Midbrain (tissue), 1 donor: ENCODE results near the gene COL4A2.

Source experiments
- DNase-seq: peaks from one replicate; lab custom pipeline; 2025; lab: John Stamatoyannopoulos, UW

COL4A2 gene

DNA sequence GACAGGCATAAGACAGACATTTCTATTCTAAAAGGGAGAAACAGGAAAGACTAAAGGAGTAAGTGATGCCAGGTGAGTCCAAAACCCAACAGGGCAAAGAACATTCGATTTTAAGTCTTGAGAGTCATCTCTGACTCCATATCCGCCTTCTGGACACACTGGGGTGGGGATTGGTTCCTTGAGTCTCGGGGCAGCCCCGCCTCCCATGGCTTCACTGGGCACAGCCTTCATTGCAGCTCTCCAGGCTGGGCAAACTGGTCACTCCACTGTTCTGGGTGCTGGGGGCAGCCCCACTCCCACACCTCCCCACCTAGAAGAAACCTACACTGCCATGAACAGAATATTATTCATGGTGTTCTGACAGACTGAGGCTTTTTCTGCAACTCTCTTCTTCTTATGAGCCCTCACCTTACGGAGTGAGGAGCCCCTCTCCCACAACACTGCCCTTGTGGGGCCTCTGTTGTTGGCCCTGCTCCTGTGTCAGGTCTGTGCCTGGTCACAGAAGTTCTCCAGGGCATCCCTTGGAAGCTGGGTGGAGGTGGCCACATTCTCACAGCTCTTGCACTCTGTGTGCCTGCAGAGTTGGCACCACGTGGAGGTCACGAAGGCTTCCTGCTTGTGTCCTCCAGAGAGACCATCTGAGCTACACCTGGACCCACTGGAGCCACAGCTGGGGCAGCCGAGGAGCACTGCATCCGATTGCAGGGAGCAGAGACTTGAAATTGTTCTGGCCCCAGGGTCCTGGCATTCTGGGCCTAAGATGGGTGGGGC, 95.4 kb downstream of the COL4A2 start:
- no peak for DNase-seq

DNA sequence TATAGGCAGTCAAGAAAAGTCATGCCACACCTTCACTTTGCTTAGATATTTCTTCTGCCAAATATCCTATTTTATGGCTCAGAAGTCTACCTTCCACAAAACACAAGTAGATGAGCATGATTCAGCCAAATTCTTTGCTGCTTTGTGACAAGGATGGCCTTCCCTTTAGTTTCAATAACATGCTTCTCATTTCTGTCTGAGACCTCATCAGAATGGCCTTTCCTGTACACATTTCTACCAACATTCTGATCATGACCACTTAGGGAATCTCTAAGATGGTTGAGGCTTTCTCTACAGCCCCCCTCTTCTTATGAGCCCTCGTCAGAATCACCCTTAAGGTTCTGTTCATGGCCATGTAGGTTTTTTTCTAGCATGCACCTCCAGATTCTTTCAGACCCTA, 96.2 kb downstream of the COL4A2 start:
- DNase-seq: no peak

DNA sequence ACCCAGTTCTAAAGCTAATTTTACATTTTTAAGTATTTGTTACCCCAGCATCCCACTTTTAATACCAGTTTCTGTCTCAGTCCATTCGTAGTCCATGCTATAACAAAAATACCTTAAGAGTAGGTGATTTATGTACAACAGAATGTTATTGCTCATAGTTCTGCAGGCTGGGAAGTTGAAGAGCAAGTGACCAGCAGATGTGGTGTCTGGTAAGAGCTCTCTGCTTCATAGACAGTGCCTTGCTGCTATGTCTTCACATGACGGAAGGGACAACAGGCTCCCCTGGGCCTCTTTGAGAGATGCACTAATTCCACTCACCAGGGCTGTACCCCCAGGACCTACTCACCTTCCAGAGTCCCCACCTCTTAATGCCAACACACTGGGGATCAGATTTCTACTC, 96.6 kb downstream of the COL4A2 start:
- DNase-seq: no peak

- no peak for DNase-seq
These were observed 97.2 kb downstream of the COL4A2 start for GRCh38 chr13:110404321-110404720.

DNA sequence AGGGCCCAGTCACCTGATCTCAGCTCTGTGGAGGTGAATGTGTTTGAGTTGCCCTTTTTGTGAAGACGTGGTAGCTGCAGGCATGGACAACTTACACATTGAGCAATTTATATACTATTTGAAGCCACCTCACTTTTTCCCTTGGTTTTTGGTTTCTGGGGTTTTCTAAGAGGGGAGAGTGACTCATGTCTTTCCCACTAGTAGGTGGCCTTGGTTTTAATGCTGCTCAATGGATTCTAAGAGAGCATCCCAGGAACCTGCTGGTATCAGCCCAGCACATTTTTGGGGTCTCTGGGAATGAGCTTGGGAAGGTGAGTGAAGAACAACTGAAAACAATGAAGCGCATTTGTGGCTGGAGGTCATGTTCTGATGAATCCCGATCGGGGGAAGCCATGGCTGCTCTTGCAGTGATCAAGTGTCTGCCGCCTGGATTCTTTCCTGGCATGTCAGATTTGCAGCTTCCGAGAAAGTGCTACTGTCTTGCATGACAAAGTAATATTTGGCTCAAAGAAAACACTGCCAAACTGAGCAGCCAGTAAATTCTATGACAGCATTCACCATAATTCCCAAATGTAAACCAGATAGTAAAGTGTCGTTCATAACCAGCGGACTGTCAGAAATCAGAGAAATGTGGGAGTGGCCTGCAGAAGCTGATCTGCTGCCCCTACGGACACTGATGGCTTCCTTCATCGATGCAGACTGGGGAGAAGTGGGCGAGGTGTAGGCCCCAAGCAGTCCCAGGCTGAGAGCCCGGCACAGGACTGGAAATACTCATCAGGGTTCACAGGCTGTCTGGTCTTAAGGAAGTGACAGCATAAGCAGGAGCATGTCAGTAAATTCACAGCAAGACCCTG, 98.7 kb downstream of the COL4A2 start:
- DNase-seq: no peak

DNA sequence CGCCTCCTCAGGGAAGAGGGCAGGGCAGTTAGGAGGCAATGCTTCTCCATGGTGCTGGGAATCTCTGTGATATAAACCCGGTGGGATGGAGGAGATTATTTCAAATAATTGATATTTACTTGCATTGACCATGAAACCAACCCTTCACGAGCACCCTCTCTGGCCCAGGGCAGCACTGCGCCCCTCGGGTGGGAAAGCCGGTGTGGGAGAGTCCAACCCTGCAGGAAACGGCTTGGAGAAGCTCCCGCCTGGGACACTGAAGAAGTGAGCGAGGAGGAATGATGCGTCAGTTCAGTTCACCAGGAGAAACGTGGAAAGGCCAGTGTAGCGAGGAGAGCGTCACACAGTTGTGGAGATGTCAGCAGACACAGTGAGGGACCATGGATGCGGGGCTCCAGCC, 99.9 kb downstream of the COL4A2 start:
- DNase-seq: no peak

DNA sequence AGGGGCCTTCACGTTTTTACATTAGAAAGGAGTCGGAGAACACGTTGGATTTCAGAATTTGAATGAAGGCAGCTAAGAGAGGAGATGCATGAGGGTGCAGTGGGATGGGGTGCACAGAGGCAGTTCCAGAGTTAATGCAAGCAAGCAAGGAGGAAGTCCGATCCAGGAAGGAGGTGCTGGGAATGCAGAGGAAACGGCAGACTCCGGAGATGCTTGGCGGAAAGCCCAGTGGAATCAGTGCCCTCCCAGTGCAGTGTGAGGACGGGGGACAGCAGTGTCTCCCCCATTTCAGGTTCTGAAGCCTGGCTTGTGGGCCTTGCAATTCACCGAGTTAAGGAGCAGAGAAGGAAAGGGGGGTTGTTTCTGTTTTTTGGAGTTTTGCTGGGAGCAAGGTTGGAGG, 100.4 kb downstream of the COL4A2 start:
- no peak for DNase-seq

DNA sequence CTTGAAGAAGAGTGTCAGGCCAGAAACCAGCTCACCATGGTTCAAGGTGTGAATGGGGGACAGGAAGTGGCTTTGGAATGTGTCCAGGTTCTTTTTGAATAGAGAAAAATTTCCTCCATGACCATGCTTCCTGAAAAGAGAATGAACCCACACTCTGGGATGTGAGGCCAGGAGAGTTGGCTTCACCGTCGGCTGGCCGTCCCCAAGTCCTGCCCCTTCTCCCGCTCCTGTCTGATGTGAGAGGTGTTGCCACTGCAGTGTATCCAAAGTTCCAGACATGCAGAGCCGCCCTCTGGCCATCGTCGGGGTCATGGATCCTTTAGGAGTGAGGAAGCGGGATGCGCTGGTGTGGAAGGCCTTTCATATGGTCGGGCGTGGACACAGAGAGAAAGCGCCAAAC, 101.2 kb downstream of the COL4A2 start:
- DNase-seq: no peak

DNA sequence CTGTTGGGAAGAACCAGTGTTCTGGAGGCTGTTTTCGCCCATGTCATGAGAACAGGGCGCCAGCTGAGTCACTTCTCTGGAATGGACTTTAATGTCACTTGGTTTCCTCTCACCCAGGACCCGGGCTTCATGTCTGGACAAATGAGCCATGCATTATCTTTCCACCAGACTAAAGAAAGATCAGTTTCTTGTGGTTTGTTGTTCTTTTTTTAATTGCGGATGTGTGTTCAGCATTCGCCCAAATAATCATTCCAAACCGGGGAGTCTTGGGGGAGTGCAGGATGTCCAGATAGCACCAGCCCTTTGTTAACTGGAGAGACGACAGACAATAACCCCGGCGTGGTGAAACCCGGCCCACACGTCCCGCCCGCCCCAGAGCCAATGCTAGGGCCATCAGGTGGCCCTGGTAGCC, 102.5 kb downstream of the COL4A2 start:
- no peak for DNase-seq

DNA sequence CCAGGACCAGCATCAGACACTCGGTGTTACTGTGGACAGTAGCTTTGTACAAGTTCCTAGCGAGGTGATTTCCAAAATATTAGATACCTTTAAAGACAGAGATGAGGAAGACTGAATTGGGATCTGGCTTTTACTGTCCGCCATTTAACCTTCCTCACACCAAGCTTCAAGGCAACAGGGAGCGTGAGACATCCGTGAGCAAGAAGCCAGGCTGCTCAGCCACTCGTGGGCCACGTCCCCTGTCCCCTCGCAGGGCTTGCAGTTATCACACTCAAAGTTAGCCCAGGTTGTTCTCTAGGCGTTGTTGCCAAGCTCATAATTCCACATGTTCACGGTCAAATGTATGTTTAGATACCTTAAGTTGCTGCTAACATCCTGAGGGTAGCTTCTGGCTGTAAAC, 102.9 kb downstream of the COL4A2 start:
- DNase-seq: no peak

- DNase-seq: no peak
These were observed 104.0 kb downstream of the COL4A2 start for GRCh38 chr13:110410936-110411687.

DNA sequence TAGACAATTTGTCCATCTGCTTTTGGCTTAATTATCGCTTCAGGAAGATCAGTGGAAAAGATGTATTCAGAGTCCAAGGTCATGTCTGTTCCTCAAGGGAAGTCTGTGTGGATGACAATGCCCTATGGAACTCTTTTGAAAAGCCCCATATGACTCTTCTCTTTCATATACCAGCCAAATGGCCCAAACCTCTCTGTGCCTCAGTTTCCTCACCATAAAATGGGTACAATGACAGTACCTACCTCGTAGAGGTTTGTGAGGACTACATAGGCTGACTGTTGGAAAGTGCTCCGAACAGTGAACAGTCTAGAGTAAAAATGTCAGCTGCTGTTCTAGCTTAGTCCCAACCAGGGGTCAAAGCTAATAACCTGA, 104.6 kb downstream of the COL4A2 start:
- DNase-seq: no peak

GRCh38 chr13:110412132-110412914, 105.2 kb downstream of the COL4A2 start:
- DNase-seq: peak; percentile 86

- no peak for DNase-seq
These were observed 106.1 kb downstream of the COL4A2 start for GRCh38 chr13:110413016-110413675.

GRCh38 chr13:110413676-110414040, 106.6 kb downstream of the COL4A2 start:
- DNase-seq: no peak

- no peak for DNase-seq
These were observed 107.2 kb downstream of the COL4A2 start for GRCh38 chr13:110414283-110414682.

DNA sequence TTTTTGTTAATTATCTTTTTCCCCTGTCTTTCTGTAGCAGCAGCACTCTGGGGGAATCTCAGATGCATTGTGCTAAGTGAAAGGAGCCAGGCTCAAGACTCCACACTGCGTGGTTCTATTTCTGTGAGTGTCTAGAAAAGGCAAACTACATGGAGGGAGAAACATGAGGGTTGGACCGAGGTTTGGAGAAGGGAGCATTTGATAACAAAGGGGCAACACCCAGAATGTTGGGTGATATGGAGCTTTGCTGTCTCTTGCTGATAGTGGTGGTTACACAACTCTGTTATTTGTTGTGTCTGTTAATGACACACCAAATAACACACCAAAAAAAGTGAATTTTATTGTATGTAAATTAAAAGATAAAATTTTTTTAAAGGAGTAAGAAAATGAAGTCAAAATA, 107.8 kb downstream of the COL4A2 start:
- DNase-seq: no peak

DNA sequence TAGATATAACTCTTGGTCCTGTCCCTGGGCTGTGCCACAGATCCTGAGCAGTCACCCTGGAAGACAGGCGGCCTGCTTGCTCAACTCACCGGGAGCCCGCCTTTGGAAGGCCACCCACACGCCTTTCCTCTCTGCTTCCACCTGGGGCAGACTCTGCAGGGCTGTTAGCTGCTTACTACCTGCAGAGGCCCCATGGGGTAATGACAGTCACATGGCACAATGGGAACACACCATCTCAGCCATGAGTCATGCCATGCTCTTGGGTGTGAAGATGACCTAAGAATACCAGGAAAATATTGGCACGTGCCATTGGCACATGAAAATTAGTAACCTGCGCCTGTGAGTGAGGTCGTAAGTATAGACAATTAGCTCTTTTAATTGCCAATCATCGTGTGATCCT, 108.6 kb downstream of the COL4A2 start:
- no peak for DNase-seq

- no peak for DNase-seq
These were observed 109.3 kb downstream of the COL4A2 start for GRCh38 chr13:110416131-110417025.

GRCh38 chr13:110418944-110419343, 111.9 kb downstream of the COL4A2 start:
- DNase-seq: no peak
